Right renal cortex interstitium (tissue), 3 donors: Measurements from ENCODE around the gene RAB31. TPM values are rescaled to one million over a fixed set of nuclear protein-coding genes. Genes with fewer than 3 reads are reported as not detected.
"Not testable (repeated sequence)": the region's sequence is repeated elsewhere in the genome, so short reads cannot be mapped to it uniquely, and the experiment has no call there.

Source experiments
- DNase-seq, 3 donors: peaks; one replicate each; pipeline ENCODE4 v3.0.0-alpha.2; 2013; ENCODE audit warnings: low read depth in 3 of 3, low spot score in 2 of 3
- polyA plus RNA-seq, 3 donors: library from polyadenylated mRNA; unstranded; fragments of 120-200 nt; gene quantifications; one replicate each; pipeline ENCODE4 v1.2.1, GENCODE V29; 2013; ENCODE audit not compliant: insufficient read length in 3 of 3

Gene RAB31, protein sequence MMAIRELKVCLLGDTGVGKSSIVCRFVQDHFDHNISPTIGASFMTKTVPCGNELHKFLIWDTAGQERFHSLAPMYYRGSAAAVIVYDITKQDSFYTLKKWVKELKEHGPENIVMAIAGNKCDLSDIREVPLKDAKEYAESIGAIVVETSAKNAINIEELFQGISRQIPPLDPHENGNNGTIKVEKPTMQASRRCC
- 10 to 100 TPM; 32.0 to 34.0 (median 32.3) TPM for polyA plus RNA-seq

DNA sequence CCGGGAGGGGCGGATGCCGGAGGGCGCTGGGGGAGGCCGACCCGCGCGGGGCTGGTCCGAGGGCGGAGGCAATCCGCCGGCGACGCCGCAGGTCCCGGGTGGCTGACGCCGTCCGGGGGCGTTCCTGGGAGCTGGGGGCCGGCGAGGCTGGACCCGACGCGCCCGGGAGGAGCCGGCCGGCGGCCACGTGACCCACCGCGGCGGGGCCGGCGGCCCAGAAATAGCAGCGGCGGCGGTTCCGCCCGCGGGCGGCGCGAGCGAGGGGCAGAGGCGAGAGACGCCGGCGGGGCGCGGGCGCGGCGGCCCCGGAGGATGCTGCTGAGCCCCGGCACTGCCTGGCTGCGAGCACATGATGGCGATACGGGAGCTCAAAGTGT, at the start of gene RAB31:
Gene RAB31, plus strand, starts transcription at position 245 of the 377 bp plus-strand sequence. Its CDS starts 105 bp downstream, at position 350.
- no peak for DNase-seq

DNA sequence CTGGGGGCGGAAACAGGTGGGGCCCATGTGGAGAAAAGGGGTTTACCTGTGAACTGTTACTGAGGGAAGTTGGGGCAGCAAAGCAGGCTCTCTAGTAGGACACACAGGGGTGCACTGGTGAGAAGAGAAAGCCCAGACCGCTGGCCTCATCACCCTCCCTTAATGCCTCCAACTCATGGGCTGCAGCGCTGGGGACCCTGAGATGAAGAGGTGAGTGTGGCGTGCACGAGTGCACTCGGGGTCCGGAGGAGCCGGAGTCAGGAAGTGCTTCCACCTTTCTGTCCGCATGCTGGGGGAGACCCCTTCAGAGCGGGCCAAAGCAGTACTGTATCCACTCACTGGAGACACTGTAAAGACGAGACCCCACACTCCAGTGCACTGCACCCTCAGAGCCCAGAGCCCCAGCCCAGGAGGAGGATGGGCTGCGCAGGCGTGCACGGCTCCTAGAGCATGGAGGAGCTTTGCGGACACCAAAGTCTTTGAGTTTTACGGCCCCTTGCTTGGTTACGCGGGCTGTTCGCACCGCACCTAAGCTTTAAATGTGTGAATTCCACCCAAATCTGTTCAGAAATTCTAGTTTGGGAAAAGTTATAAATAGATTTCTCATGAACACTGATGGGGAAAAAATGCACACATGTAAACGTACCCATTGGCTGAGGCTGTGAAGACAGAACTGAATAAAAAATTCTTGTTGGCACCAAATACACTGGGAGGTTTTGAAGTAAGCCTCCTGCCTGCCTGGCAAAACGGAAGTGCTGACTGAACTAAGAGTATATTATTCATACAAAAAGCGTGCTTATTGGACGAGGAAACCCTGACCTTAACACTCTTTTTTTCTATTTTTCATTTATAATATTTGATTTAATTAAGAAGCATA, 48.4 kb upstream of the RAB31 start:
- DNase-seq: no peak

DNA sequence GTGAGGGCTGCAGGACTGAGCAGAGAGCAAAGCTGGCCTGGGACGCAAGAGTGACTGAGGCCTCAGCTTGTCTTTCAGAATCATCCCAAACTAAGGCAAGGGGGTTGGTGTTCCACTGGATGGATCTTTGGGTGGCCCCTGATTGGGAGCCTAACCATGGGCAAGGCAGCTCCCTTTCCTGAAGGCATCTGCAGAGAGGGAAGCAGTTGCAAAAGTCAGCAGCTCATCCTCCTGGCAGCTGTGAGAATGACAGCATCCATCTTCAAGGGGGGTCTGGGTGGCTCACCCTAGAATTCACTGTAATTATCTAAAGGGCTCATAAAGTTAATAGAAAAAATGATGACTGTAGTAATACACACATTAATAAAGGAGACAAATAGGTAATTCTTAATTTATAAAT, 46.5 kb upstream of the RAB31 start:
- DNase-seq: no peak

DNA sequence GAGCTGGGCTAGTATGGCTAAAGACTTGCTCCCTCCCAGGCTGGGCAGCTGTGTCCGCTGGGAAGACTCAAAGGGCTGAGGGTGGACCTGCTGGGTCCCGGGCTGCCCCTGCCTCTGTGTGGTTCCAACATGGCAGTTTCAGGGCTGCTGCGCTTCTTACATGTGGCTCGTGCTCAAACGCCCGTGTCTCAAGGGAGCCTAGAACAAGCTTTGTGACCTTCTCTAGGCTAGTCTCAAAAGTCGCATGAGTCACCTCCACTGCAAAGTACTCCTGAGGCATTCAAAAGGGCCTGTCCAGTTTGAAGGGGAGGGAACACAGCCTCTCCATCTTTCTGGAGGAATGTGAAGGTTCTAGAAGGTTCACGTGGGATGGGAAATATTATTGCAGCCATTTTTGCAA, 44.7 kb upstream of the RAB31 start:
- DNase-seq: no peak

DNA sequence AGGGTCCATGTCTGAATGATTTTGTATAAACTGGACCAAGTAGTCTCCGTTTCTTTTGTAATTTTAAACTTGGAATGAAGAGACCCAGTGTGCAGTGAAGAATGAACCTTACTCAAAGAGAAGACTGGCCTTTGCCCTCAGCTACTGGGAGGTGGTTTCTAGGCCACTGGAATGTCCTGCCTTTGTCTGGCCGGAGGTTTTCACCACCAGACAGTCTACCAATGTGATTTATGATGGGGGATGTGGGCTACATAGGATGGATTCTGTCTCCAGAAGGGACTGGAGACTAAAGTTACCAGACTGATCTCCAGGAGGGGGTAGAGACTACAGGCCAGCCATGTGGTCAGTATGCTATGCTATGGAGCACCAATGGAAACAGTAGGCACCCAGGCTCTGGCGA, 42.8 kb upstream of the RAB31 start:
- no peak for DNase-seq

DNA sequence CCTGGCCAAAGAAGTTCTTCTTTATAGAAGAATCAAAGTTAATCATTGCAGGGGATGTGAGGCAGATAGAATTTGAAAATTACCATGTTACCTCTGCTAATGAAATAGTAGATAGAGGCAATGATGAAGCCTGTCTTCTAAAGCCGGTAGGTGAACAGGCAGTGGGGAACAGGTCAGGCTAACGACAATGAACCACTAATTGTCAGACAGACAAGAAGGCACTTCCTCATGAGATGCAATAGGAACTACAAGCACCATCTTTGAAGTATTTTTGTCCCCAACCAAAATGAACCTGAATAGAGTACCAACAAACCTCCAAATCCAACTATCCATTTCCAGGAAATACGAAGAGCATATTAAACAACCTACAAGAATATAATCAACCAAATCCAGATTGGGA, 41.6 kb upstream of the RAB31 start:
- no peak for DNase-seq

DNA sequence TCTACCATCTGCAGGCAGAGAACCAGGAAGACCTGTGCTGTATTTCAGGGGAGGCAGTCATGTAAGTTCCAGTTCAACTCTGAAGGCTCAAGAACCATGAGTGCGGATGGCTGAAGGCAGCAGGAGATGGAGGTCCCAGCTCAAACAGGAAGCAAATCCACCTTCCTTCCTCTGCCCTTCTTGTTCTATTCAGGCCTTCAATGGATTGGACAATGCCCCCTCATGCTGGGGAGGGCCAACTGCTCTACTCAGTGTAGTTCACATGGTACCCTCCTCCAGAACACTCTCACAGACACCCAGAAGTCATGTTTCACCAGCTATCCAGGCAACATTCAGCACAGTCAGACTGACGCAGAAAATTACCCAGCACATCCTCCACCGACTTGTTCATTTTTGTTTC, 39.1 kb upstream of the RAB31 start:
- DNase-seq: no peak

DNA sequence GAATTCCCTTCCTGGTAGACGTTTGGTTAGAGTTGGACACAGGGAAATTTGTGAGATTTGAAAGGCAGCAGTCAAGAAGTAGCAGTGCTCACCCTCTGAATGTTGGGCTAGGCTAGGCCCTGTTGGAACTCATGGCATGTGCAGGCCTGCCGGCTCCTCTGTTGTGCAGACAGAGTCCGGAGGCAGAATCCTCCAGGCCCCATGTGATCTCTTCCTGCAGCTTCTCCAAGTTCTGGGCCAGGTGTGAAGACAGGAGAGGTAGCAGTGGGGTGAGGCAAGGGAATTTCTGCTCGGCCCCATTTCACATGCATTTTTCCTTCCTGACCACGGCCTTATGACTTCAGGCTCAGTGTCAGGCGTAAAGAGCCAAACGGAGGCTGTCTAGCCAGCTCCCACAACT, 36.9 kb upstream of the RAB31 start:
- DNase-seq: no peak

DNA sequence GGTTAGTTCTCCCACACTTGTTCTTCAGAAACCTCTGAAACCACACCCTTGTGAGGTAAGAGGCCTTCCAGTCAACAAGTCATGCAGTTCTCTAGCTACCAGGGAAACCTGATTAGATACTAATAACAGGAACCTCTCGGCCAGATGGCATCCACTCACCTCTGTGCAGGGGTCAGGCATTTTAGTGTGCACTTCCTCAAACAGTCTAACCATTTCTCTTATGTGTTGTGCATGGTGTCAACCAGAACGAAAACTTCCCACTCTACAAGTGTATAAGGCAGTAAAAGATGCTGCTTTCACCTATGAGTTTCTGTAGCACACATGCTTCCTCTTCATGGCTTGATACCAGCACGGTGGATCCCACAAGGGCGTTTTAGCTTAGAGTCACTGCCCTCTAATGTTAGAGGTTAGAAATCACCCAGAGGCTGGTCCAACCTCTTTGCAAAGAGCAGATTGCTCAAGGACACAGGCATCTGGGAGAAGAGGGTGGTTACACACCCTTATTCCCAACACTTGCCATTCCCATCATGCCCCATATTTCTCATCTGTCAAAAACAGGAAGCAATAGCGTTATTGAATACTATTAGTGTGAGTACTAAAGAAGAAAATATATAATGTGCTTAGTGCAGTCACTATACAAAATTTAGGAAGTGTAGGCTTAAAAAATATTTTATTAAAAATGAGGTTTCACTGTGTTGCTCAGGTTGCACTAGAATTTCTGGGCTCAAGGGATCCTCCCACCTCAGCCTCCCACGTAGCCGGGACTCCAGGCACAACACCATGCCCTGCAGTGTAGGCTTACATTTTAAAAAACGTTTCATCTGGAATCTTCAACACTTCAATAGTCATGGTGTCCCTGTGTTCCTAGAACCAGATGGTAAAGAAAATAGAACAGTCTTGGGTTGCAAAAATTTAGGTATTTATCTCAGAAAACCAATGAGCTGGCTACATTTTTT, 34.5 kb upstream of the RAB31 start:
- DNase-seq: no peak

DNA sequence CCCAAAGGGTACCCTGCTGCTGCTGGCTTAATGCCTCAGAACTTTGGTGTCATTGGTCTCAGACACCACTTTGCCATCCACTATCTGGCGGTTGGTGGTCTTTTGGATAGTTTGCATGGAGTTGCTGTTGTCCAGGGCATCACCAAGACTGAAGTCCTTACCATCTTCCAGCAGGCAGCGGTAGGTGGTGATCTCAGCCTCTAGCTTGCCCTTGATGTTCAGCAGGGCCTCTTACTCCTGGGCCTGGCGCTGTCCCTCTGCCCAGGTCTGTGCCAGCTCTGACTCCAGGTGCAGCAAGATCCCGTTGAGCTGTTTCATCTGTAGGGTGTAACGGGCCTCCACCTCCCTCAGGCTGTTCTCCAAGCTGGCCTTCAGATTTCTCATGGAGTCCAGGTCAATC, 29.9 kb upstream of the RAB31 start:
- not testable (repeated sequence) for DNase-seq

DNA sequence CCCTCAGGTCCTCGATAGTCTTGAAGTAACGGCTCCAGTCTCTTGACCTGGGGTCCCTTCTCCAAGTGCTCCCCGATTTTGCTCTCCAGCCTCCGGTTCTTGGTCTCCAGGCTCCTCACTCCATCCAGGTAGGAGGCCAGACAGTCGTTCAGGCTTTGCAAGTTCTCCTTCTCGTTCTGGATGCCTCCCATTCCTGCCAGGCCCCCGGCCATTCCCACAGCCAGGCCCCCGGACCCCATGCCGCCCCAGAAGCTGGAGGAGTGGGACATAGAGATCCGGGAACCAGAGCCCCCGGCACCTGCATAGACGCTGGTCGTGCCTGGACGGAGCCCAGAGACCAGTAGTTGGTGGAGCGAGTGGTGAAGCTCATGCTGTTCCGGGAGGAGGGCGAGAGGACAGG, 29.0 kb upstream of the RAB31 start:
- no peak for DNase-seq

DNA sequence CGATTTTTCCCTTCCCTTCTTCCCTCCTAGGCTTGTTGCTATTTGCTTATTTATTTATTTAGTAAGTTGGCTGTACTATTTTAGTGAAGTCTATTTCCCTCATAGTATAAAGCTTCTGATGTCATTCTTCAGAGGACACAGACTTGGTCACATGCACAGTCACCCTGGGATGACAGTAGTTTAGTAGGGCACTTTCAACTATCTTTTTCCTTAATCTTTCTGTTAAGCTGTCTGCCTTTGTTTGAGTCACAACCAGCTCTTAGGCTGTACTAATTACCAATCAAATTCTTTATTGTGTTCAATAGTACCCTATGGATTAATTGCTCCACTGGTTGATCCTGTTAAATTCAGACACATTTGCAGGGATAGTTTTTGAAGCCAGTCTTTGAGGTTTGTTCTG, 26.9 kb upstream of the RAB31 start:
- DNase-seq: no peak

DNA sequence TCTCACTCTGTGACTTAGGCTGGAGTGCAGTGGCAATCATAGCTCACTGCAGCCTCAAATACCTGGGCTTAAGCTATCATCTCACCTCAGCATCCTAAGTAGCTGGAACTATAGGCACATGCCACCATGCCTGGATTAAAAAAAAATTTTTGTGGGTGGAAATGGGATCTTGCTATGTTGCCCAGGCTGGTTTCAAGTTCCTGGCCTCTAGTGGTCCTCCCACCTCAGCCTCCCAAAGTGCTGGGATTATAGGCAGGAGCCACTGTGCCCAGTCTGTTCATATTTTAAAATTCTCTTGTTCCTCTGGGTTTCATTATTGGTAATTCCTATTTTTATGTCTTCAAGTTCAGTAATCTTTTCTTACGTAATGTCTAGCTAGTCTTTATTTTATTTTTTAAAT, 25.5 kb upstream of the RAB31 start:
- DNase-seq: no peak

DNA sequence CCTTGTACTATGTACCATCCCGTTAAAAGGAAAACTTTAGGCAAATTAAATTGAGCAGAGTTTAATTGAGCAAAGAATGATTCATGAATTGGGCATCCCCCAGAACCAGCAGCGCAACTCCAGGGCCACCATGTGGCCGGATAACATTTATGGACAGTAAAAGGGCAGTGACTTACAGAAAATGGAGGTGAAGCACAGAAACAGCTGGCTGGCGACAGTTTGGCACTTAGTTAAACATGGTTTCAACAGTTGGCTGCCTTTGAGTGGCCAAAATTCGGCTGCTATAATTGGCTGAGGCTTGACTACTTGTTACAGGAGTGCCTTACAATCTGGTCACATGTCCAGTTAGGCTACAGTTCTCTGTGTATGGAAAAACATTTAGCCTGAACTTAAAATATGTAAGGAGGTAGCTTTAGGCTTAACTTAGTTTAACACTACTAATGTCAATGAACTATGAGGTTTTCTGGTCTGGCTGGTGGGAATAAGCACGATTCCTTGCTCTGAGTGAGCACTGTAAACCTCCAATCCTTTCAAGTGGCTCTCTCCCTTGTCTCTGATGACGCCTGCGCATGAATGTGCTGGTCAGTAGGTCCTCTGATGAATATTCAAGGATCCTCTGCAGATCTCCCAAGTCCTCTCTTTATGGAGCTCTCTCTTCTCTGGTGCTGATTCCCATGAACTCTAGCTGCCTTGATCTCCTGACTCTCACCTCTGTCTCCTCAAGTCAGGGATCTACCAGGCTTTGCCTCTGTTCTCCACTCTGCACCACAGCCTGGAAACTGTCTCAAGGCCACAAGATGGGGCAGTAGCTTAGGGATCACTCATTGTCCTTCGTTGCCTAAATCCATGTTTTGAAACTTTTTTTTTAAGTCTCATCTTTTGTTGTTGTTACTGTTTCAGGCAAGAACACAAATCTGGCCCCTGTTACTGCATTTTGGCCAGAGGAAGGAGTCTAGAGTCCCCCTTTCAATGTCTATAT, 24.4 kb upstream of the RAB31 start:
- DNase-seq: no peak

DNA sequence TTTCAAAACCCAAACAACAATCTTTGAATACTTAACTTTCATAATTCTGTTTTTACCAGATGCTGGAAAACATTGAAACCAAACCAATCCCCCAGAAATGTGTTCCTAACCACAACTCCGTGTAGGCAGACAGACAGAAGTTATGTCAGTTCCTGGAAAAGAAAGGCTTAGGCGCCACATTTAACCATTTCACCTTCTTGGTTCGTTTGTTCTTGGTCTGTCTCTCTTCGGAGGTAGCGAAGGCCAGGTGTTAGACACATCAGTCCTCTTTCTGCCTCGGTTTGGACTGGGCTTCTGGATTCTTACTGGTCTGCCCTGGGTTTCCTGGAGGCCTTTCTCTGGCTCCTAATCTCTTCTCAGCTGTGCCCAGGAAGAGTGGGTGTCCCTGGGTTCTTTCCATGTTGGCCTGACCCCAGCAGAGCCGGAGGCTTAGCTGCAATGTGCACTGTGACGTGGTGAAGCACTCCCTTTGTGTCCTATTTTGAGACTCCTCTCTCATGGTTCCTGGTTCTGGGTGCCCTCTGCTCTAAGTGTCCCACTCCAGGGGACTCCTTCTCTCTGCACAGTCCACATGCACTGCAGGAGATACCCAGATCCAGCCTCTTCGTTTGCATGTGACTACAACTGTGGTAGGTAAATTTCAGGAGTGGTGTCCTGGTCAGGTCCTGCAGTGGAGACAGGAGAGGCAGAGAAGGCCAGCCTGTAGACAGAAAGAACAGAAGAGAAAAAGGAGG, 23.1 kb upstream of the RAB31 start:
- DNase-seq: no peak

DNA sequence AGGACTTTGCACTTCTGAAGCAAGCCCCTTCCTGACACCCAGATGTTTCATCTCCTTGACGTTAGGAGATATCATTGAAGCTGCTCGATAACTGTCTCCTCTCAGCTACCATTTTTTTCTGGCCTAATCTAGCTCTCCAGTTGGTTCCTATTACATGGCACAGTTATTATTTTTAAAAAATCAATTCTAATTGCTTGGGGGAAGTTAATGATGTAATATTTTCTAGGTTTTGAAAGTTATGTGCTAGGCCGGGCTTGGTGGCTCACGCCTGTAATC, 22.5 kb upstream of the RAB31 start:
- no peak for DNase-seq

DNA sequence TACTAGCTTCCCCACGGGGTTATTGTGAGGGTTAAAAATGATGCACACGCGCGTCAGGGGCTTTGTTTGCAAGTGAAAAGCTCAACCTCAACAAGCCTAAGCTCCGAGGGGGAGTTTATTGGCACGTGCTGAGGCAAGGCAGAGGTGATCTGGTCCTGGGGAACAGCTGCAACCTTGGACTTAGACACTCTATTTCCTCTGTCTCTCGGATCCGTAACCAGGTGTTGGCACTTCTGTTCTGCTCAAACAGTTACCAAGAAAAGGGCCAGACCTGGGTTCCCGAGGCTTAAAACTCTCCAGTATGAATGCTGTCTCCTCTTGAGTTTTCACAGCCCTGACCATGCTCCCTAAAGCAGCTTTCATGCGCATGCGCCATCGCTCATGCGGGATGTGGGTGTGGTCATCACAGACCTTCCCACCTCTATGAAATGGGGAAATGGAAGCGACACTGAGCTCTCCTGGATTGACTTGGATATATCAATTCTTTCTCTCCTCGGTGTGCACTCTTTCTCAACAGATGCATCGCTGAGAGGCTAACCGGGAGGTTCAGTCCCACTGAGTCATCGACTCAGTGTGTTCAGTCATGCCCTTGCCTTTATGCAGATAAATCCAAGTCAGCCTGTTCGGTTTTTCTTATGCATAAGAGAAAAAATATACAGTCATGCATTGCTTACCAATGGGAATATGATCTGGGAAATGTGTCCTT, 19.9 kb upstream of the RAB31 start:
- no peak for DNase-seq

DNA sequence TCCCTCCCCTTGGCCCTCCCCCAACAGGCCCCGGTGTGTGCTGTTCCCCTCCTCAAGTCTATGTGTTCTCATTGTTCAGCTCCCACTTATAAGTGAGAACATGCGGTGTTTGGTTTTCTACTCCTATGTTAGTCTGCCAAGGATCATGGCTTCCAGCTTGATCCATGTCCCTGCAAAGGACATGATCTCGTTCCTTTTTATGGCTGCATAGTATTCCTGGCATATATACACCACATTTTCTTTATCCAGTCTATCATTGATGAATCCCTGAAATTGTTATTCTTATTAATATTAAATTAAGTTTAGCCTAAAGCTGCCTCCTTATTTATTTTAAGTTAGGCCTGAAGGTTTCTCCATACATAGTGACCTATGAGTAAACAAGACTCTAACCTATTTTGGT, 18.8 kb upstream of the RAB31 start:
- no peak for DNase-seq
